Measurements from ENCODE around the gene BDP1. TPM values are rescaled to one million over a fixed set of nuclear protein-coding genes. Genes with fewer than 3 reads are reported as not detected.

Gene BDP1
- total RNA-seq, 1 donor = 20.3 TPM

GRCh38 chr5:71591100-71591499 lies 135.6 kb downstream of the BDP1 start:
- Histone ChIP-seq H3K79me2 (ENCODE audit: insufficient read depth, low read length) (peaks cover 32% of the 10 kb centered on the region), H4K20me1 (ENCODE audit: insufficient read depth, low read length) (no peaks in the 10 kb centered on the region), H3K27me3 (ENCODE audit: insufficient read depth, low read length) (no peaks in the 10 kb centered on the region), H3K9me3 (ENCODE audit: low read depth, low read length) (no peaks in the 10 kb centered on the region), H3K4me1 (ENCODE audit: insufficient read depth, low read length) (peaks cover 11% of the 10 kb centered on the region), H3K4me2 (ENCODE audit: insufficient read depth, low read length) (no peak overlapping the region), H3K27ac (ENCODE audit: low read depth, low read length) (no peak overlapping the region), H3K36me3 (ENCODE audit: insufficient read depth, low read length) (peaks cover 1% of the 10 kb centered on the region), H2AFZ (ENCODE audit: low read length) (no peak overlapping the region), H3K4me3 (ENCODE audit: insufficient read depth, low read length) (no peak overlapping the region)
- TF ChIP-seq CTCF (IDR thresholded peaks at IDR 0.05; ENCODE audit: extremely low read depth, low read depth, low read length) = no peak
- no peak for DNase-seq (ENCODE audit: insufficient read length, low spot score, missing footprints)

- Histone ChIP-seq H3K4me3 (ENCODE audit: insufficient read depth, low read length) (no peak overlapping the region), H2AFZ (ENCODE audit: low read length) (no peak overlapping the region), H3K27ac (ENCODE audit: low read depth, low read length) (no peak overlapping the region), H3K9me3 (ENCODE audit: low read depth, low read length) (no peaks in the 10 kb centered on the region), H3K27me3 (ENCODE audit: insufficient read depth, low read length) (no peaks in the 10 kb centered on the region), H3K79me2 (ENCODE audit: insufficient read depth, low read length) (no peaks in the 10 kb centered on the region), H4K20me1 (ENCODE audit: insufficient read depth, low read length) (peaks cover 4% of the 10 kb centered on the region), H3K4me1 (ENCODE audit: insufficient read depth, low read length) (peaks cover 14% of the 10 kb centered on the region), H3K4me2 (ENCODE audit: insufficient read depth, low read length) (no peak overlapping the region), H3K36me3 (ENCODE audit: insufficient read depth, low read length) (peaks cover 25% of the 10 kb centered on the region)
- DNase-seq (ENCODE audit: insufficient read length, low spot score, missing footprints) = peak; percentile 54
- no peak for TF ChIP-seq CTCF (IDR thresholded peaks at IDR 0.05; ENCODE audit: extremely low read depth, low read depth, low read length)
These were observed 140.7 kb downstream of the BDP1 start for GRCh38 chr5:71596169-71596568.

GRCh38 chr5:71597001-71597400 lies 141.6 kb downstream of the BDP1 start:
- H4K20me1 ChIP-seq (ENCODE audit: insufficient read depth, low read length) = peaks cover 4% of the 10 kb centered on the region
- no peak for TF ChIP-seq CTCF (IDR thresholded peaks at IDR 0.05; ENCODE audit: extremely low read depth, low read depth, low read length)
- no peak overlapping the region for H2AFZ ChIP-seq (ENCODE audit: low read length)
- DNase-seq (ENCODE audit: insufficient read length, low spot score, missing footprints) = no peak
- H3K4me1 ChIP-seq (ENCODE audit: insufficient read depth, low read length) = peaks cover 18% of the 10 kb centered on the region
- no peaks in the 10 kb centered on the region for H3K9me3 ChIP-seq (ENCODE audit: low read depth, low read length)
- no peak overlapping the region for H3K4me2 ChIP-seq (ENCODE audit: insufficient read depth, low read length)
- H3K27ac ChIP-seq (ENCODE audit: low read depth, low read length) = no peak overlapping the region
- H3K27me3 ChIP-seq (ENCODE audit: insufficient read depth, low read length) = no peaks in the 10 kb centered on the region
- no peak overlapping the region for H3K4me3 ChIP-seq (ENCODE audit: insufficient read depth, low read length)
- peaks cover 25% of the 10 kb centered on the region for H3K36me3 ChIP-seq (ENCODE audit: insufficient read depth, low read length)
- no peaks in the 10 kb centered on the region for H3K79me2 ChIP-seq (ENCODE audit: insufficient read depth, low read length)

- H3K36me3 ChIP-seq (ENCODE audit: insufficient read depth, low read length) = peaks cover 32% of the 10 kb centered on the region
- no peak overlapping the region for H2AFZ ChIP-seq (ENCODE audit: low read length)
- no peaks in the 10 kb centered on the region for H3K9me3 ChIP-seq (ENCODE audit: low read depth, low read length)
- peaks cover 20% of the 10 kb centered on the region for H3K4me1 ChIP-seq (ENCODE audit: insufficient read depth, low read length)
- peak overlapping the region; percentile 78 for H3K27ac ChIP-seq (ENCODE audit: low read depth, low read length)
- DNase-seq (ENCODE audit: insufficient read length, low spot score, missing footprints) = no peak
- H3K4me2 ChIP-seq (ENCODE audit: insufficient read depth, low read length) = peak overlapping the region; percentile 57
- peak overlapping the region; percentile 0 for H3K4me3 ChIP-seq (ENCODE audit: insufficient read depth, low read length)
- TF ChIP-seq CTCF (IDR thresholded peaks at IDR 0.05; ENCODE audit: extremely low read depth, low read depth, low read length) = no peak
- peaks cover 4% of the 10 kb centered on the region for H4K20me1 ChIP-seq (ENCODE audit: insufficient read depth, low read length)
- H3K27me3 ChIP-seq (ENCODE audit: insufficient read depth, low read length) = no peaks in the 10 kb centered on the region
- H3K79me2 ChIP-seq (ENCODE audit: insufficient read depth, low read length) = no peaks in the 10 kb centered on the region
These were observed 145.3 kb downstream of the BDP1 start for GRCh38 chr5:71600783-71601182.

All from osteoblast (primary cell).